Activated CD4-positive, CD25-positive, alpha-beta regulatory T cell treated with anti-CD3 and anti-CD28 coated beads, Interleukin-2, amount 50 U/mL, for 72 hours (primary cell): ENCODE results near the gene LSM10.

Source experiments
- DNase-seq: peaks from one replicate; pipeline ENCODE4 v3.0.0; 2021

LSM10 gene

GRCh38 chr1:36349839-36350238 lies 47.9 kb downstream of the LSM10 start:
- DNase-seq, result no peak

GRCh38 chr1:36349241-36349671 lies 48.5 kb downstream of the LSM10 start:
- no peak for DNase-seq

- DNase-seq, result no peak
These were observed 50.9 kb downstream of the LSM10 start for GRCh38 chr1:36346741-36347370.

- no peak for DNase-seq
These were observed 52.4 kb downstream of the LSM10 start for GRCh38 chr1:36345353-36345752.

DNA sequence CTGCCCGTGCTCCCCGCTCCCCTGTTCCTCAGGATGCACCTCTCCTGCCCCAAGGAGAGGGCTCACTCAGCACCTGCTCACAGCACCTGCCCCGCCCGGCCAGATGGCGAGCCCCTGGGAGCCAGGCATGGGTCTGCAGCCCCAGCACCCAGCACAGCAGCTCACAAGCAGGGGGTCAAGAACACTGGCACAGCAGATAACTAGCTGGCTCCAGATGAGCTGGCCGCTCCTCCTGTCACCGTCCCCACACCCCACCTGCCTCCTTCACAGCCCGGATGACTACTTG lies 53.4 kb downstream of the LSM10 start:
- DNase-seq, result no peak

DNA sequence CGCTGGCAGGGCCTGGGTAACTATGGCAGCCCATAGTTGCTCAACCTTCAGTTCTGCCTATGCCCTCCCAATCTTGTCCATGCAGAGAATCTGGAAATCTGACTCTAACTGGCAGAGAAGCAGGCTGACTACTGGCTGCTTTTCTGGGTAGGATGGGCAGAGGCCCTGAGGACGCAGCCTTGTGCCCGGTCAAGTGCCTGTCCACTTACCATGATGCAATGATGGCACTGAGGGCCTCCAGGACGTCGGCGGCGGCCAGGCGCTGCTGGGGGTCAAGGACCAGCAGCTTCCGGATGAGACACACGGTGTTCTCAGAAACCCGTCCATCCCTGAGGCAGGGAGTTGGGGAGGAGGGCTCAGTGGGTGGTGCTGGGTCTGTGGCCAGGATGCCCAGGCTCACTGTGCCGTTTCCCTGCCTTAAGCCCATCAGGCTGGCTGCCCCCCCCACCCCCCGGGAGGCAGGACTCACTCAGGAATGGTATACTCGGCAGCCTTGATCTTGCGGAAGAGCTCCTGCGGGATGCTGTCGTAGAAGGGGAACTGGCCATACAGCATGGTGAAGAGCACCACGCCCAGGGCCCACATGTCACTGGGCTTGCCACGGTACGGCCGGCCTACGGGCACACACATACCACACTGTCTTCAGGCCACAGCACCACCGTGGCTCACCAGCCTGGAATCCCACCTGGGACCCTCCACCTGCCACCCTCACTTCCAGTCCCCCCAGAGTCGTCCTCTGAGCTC lies 53.9 kb downstream of the LSM10 start:
- DNase-seq, result no peak
